Measurements from ENCODE around the gene WDR70.
"Not testable (repeated sequence)": the region's sequence is repeated elsewhere in the genome, so short reads cannot be mapped to it uniquely, and the experiment has no call there.

WDR70 gene

DNA sequence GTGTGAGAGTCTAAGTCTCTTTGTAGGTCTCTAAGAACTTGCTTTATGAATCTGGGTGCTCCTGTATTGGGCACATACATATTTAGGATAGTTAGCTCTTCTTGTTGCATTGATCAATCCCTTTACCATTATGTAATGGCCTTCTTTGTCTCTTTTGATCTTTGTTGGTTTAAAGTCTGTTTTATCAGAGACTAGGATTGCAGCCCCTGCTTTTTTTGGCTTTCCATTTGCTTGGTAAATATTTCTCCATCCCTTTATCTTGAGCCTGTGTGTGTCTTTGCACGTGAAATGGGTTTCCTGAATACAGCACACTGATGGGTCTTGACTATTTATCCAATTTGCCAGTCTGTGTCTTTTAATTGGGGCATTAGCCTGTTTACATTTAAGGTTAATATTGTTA is 275.4 kb downstream of the WDR70 start:
- not testable (repeated sequence) for DNase-seq

DNA sequence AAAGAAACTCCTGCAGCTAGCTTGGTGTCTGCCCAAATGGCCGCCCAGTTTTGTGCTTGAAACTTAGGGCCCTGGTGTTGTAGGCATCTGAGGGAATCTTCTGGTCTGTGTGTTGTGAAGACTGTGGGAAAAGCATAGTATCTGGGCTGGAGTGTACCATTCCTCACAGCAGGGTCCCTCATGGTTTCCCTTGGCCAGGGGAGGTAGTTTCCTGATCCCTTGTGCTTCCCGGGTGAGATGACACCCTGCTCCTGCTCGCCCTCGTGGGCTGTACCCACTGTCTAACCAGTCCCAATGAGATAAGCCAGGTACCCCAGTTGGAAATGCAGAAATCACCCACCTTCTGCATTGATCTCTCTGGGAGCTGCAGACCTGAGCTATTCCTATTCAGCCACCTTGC is 277.9 kb downstream of the WDR70 start:
- DNase-seq = no peak

GRCh38 chr5:37658440-37658839 is 279.3 kb downstream of the WDR70 start:
- DNase-seq = no peak

DNA sequence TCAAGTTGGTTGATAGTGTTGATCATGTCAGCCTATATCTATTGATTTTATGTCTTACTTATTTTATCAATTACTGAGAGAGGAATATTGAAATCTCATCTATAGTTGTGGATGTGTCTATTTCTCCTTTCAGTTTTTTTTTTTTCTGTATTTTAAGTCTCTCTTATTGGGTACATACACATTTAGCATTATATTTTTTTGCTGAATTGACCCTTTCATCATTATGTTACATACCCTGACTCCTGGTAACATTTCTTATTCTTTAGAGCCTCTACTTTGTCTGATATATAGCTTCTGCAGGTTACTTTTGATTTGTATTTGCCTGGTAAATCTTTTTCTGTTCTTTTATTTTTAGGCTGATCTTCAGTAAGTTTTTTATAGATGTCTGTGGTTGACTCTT is 281.2 kb downstream of the WDR70 start:
- DNase-seq = no peak

GRCh38 chr5:37661227-37661920 is 282.3 kb downstream of the WDR70 start:
- DNase-seq = no peak

DNA sequence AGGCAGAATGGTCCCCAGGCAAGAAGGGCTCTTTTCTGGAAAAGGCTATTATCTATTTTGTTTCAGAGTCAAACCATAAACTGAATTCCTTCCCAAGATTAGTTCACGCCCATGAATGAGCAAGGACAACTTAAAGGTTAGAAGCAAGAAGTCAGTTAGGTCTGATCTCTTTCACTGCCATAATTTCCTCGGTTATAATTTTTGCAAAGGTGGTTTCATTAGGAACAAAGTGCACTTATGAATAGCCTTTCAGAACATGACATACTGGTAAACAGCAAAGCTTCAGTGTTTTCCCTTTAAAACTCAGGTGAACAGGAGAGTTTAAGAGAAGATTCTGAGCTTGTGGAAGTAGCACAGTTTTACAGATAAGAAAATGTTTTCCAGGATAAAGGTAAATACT is 282.8 kb downstream of the WDR70 start:
- DNase-seq = no peak

DNA sequence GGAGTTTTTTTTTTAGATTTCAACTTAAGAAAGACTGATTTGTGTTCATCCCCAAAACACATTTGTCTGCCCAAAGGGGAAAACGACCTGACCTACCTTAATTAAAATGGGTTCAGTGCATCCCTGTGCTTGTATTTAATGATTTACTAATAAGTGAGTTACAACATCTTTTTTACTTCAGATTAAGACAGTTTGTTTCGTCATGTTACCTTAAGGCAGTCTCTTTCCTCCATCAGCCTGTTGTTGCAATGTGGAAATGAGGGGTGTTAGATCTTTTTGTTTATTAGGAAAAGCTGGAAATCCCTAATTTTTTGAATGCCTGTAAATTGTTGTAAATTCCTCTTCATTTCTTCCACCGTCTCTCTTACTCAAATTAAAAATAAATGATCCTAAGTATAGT is 283.2 kb downstream of the WDR70 start:
- DNase-seq = no peak

DNA sequence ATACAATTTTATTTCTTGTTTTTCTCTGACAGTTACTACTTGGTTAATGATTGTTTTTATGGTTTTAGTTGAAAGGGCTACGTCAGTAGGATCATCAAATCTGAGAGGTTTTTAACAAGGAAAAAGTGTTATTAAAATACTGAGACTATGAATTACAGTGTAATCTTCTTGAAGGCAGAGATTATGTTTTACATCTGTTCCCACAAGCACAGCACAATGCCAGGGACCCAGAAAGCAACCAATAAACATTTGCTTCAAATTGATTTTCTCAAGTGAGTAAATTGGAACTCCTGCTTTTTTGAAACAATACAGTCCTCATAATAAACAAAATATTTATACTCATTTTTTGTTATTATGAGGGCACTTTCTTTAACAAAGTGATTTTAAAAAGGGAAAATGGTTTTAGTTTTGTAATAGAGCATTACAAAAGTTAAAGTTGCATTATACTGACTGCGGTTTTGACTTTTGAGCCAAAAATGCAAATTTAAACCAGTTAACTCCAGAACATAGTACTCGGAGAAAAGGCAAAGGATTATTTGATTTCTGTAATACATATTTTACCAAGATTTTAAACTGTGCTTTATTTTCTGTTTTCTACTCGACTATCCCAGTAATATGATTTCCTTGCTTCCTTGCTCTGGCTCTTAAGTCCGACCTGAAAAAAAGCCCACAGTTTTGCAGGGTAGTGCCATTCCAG is 283.8 kb downstream of the WDR70 start:
- DNase-seq = no peak

GRCh38 chr5:37663538-37663937 is 284.4 kb downstream of the WDR70 start:
- no peak for DNase-seq

- DNase-seq = no peak
Measured at GRCh38 chr5:37664551-37664950, 285.4 kb downstream of the WDR70 start.

- no peak for DNase-seq
Measured at GRCh38 chr5:37665272-37665671, 286.2 kb downstream of the WDR70 start.

GRCh38 chr5:37665889-37666288 is 286.8 kb downstream of the WDR70 start:
- DNase-seq = no peak

- DNase-seq = no peak
Measured at GRCh38 chr5:37667430-37667829, 288.3 kb downstream of the WDR70 start.

DNA sequence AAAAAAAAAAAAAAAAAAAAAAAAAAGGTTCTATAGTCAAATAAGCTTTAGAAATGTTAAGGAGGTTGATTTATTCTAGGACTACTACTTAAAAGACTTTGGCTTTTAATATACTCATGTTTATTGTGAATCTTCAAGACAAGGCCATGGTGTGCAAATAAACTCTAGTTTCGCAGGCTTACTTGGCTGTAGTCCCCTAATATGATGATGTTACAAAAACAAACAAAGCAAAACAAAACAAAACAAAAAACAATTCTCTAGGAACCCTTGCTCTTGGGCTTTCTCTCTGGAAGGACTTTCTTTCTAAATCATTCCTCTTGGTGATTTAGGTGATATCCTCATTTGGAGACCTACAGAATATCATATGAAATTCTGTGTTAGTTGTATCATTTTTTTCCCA is 288.7 kb downstream of the WDR70 start:
- DNase-seq = no peak

GRCh38 chr5:37668524-37669047 is 289.5 kb downstream of the WDR70 start:
- DNase-seq = no peak

- not testable (repeated sequence) for DNase-seq
Measured at GRCh38 chr5:37672118-37672588, 293.0 kb downstream of the WDR70 start.

GRCh38 chr5:37674361-37674760 is 295.2 kb downstream of the WDR70 start:
- DNase-seq = not testable (repeated sequence)

DNA sequence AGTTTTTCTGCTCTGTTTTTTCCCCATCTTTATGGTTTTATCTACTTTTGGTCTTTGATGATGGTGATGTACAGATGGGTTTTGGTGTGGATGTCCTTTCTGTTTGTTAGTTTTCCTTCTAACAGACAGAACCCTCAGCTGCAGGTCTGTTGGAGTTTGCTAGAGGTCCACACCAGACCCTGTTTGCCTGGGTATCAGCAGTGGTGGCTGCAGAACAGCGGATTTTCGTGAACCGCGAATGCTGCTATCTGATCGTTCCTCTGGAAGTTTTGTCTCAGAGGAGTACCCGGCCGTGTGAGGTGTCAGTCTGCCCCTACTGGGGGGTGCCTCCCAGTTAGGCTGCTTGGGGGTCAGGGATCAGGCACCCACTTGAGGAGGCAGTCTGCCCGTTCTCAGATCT is 300.2 kb downstream of the WDR70 start:
- not testable (repeated sequence) for DNase-seq

- DNase-seq = not testable (repeated sequence)
Measured at GRCh38 chr5:37679903-37680302, 300.8 kb downstream of the WDR70 start.

GRCh38 chr5:37683072-37683471 is 304.0 kb downstream of the WDR70 start:
- DNase-seq = no peak

DNA sequence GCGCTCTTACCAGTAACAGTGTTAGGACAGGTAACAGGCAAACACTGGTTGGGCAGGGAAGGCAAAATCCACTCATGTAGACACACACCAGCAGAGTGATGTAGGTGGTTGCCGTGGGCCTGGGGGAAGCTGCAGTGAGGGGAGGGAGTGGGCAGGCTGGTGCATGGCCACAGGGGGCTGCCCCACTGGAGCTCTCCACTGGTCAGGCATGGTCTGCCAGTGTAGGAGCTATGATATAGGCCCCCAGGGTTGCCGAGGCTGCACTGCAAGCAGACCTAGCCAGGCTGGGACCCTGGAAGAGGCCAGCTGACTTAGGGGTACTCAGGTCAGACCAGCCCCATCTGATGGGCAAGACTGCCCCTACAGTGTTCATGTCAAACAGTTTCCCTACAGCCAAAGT is 306.1 kb downstream of the WDR70 start:
- DNase-seq = no peak

GRCh38 chr5:37685816-37686215 is 306.7 kb downstream of the WDR70 start:
- no peak for DNase-seq

GRCh38 chr5:37688925-37689324 is 309.8 kb downstream of the WDR70 start:
- DNase-seq = not testable (repeated sequence)

DNA sequence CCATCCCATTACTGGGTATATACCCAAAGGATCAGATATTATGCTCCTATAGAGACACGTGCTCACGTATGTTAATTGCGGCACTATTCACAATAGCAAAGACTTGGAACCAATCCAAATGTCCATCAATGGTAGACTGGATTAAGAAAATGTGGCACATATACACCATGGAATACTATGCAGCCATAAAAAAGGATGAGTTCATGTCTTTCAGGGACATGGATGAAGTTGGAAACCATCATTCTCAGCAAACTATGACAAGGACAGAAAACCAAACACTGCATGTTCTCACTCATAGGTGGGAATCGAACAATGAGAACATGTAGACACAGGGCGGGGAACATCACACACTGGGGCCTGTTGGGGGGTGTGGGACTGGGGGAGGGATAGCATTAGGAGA is 315.2 kb downstream of the WDR70 start:
- not testable (repeated sequence) for DNase-seq
